Thymus (tissue), 11 donors: ENCODE data around the gene METTL5. TPM values are rescaled to one million over a fixed set of nuclear protein-coding genes. Genes with fewer than 3 reads are reported as not detected.
"Not testable (repeated sequence)": the region's sequence is repeated elsewhere in the genome, so short reads cannot be mapped to it uniquely, and the experiment has no call there.

ENCODE experiments used
- DNase-seq, 9 donors: peaks; one replicate each; pipeline ENCODE4 v3.0.0-alpha.2; 2013; ENCODE audit warnings: low spot score in 9 of 9, low read depth in 6 of 9, missing footprints in 1 of 9
- H3K27ac ChIP-seq, 2 donors: one replicate each; pipeline ENCODE4 v1.5.1; 2013; ENCODE audit warnings: control low read depth in 1 of 2, low read depth in 1 of 2, low read length in 1 of 2, mild to moderate bottlenecking in 1 of 2, moderate library complexity in 1 of 2
- H3K27me3 ChIP-seq, 2 donors: one replicate each; pipeline ENCODE4 v1.5.1; 2013; ENCODE audit warnings: low read length in 1 of 2; ENCODE audit not compliant: control insufficient read depth in 2 of 2, insufficient read depth in 1 of 2
- H3K36me3 ChIP-seq, 2 donors: one replicate each; pipeline ENCODE4 v1.5.1; 2013; ENCODE audit warnings: low read length in 1 of 2, mild to moderate bottlenecking in 1 of 2, moderate library complexity in 1 of 2; ENCODE audit not compliant: control insufficient read depth in 2 of 2, insufficient read depth in 2 of 2
- H3K4me1 ChIP-seq, 2 donors: one replicate each; pipeline ENCODE4 v1.5.1; 2013; ENCODE audit warnings: low read length in 2 of 2; ENCODE audit not compliant: control insufficient read depth in 2 of 2, insufficient read depth in 2 of 2
- H3K4me3 ChIP-seq, 2 donors: one replicate each; pipeline ENCODE4 v1.5.1; 2013; ENCODE audit warnings: low read length in 2 of 2, control low read depth in 1 of 2, mild to moderate bottlenecking in 1 of 2
- H3K9me3 ChIP-seq, 2 donors: one replicate each; pipeline ENCODE4 v1.5.1; 2013; ENCODE audit warnings: low read length in 1 of 2, mild to moderate bottlenecking in 1 of 2; ENCODE audit not compliant: control insufficient read depth in 2 of 2, insufficient read depth in 1 of 2
- WGBS: extraction: QIAGEN DNeasy Blood & Tissue Kit; methylation state at CpG from one replicate; pipeline ENCODE4 v1.1.7; 2013; 5-methylcytosine and 5-hydroxymethylcytosine counted together
- polyA plus RNA-seq: library from polyadenylated mRNA; stranded (reverse); fragments of 200-250 nt; gene quantifications from one replicate; pipeline ENCODE4 v1.2.3, GENCODE V29; 2013
- total RNA-seq: library from RNA; stranded (reverse); fragments of 120-200 nt; gene quantifications from one replicate; pipeline ENCODE4 v1.2.4, GENCODE V29; 2013
- donor health status: healthy.

Gene METTL5
- total and polyA plus RNA-seq, 2 donors, result 42.8 to 61.3 TPM

GRCh38 chr2:169862816-169863215, 38.1 kb upstream of the METTL5 start:
- no peaks in the 10 kb centered on the region for H3K27me3 ChIP-seq
- WGBS, result 98% methylated on average over 2 of the region's 2 CpGs
- H3K4me3 ChIP-seq, result no peak overlapping the region
- no peaks in the 10 kb centered on the region for H3K4me1 ChIP-seq
- H3K9me3 ChIP-seq, result no peaks in the 10 kb centered on the region
- H3K27ac ChIP-seq, result no peak overlapping the region
- no peak for DNase-seq
- H3K36me3 ChIP-seq, result no peaks in the 10 kb centered on the region

GRCh38 chr2:169860149-169860548, 35.4 kb upstream of the METTL5 start:
- 98% methylated on average over 4 of the region's 4 CpGs for WGBS
- Histone ChIP-seq H3K27me3 (no peaks in the 10 kb centered on the region), H3K4me1 (no peaks in the 10 kb centered on the region), H3K9me3 (peaks cover 0 to 2% of the 10 kb centered on the region in 2 donors), H3K4me3 (no peak overlapping the region), H3K36me3 (no peaks in the 10 kb centered on the region), H3K27ac (no peak overlapping the region)
- no peak for DNase-seq

GRCh38 chr2:169859423-169859822, 34.7 kb upstream of the METTL5 start:
- no peak for DNase-seq
- H3K27ac ChIP-seq, result no peak overlapping the region
- no peak overlapping the region for H3K4me3 ChIP-seq
- H3K27me3 ChIP-seq, result no peaks in the 10 kb centered on the region
- peaks cover 0 to 2% of the 10 kb centered on the region in 2 donors for H3K9me3 ChIP-seq
- H3K36me3 ChIP-seq, result no peaks in the 10 kb centered on the region
- H3K4me1 ChIP-seq, result no peaks in the 10 kb centered on the region
- 99% methylated on average over 4 of the region's 4 CpGs for WGBS

- not testable (repeated sequence) for H3K27me3 ChIP-seq, H3K4me3 ChIP-seq, H3K4me1 ChIP-seq, H3K36me3 ChIP-seq, DNase-seq, H3K9me3 ChIP-seq, H3K27ac ChIP-seq
- WGBS, result 98% methylated on average over 40 of the region's 42 CpGs
These were observed 30.9 kb upstream of the METTL5 start for GRCh38 chr2:169855281-169856258.

GRCh38 chr2:169853041-169853668, 28.4 kb upstream of the METTL5 start:
- H3K27me3 ChIP-seq, result no peaks in the 10 kb centered on the region
- H3K9me3 ChIP-seq, result peaks cover 0 to 2% of the 10 kb centered on the region in 2 donors
- no peak overlapping the region for H3K4me3 ChIP-seq
- H3K4me1 ChIP-seq, result peaks cover 0 to 7% of the 10 kb centered on the region in 2 donors
- H3K36me3 ChIP-seq, result peaks cover 0 to 5% of the 10 kb centered on the region in 2 donors
- 96% methylated on average over 4 of the region's 4 CpGs for WGBS
- no peak overlapping the region for H3K27ac ChIP-seq
- no peak for DNase-seq

- 79% methylated on average over 1 of the region's 1 CpG for WGBS
These were observed 25.0 kb upstream of the METTL5 start for GRCh38 chr2:169849710-169850109.

GRCh38 chr2:169848959-169849693, 24.4 kb upstream of the METTL5 start:
- H3K27me3 ChIP-seq, H3K4me3 ChIP-seq, H3K27ac ChIP-seq, H3K9me3 ChIP-seq, DNase-seq, H3K4me1 ChIP-seq, H3K36me3 ChIP-seq: not testable (repeated sequence)
- WGBS, result 85% methylated on average over 8 of the region's 8 CpGs

More at GRCh38 chr2:169849710-169850109, 25.0 kb upstream of the METTL5 start:
- Histone ChIP-seq H3K27ac (no peak overlapping the region), H3K4me1 (peaks cover 0 to 7% of the 10 kb centered on the region in 2 donors), H3K4me3 (no peak overlapping the region), H3K27me3 (no peaks in the 10 kb centered on the region), H3K9me3 (no peaks in the 10 kb centered on the region), H3K36me3 (peaks cover 0 to 5% of the 10 kb centered on the region in 2 donors)
- DNase-seq, result peak in 2 of 9 donors; percentile 4 to 22

GRCh38 chr2:169845016-169845415, 20.3 kb upstream of the METTL5 start:
- Histone ChIP-seq H3K4me1 (peaks cover 0 to 7% of the 10 kb centered on the region in 2 donors), H3K27ac (no peak overlapping the region), H3K4me3 (no peak overlapping the region), H3K36me3 (peaks cover 4% of the 10 kb centered on the region in 2 donors), H3K27me3 (no peaks in the 10 kb centered on the region), H3K9me3 (peaks cover 0 to 3% of the 10 kb centered on the region in 2 donors)
- DNase-seq, result no peak
- WGBS, result 96% methylated on average over 2 of the region's 2 CpGs
